Germinal center (tissue), 1 donor: ENCODE measurements around the gene KRT8.

Source experiments
- DNase-seq: peaks from one replicate; pipeline ENCODE4 v3.0.0; 2012; ENCODE audit warnings: mixed read lengths, low spot score

Gene KRT8

DNA sequence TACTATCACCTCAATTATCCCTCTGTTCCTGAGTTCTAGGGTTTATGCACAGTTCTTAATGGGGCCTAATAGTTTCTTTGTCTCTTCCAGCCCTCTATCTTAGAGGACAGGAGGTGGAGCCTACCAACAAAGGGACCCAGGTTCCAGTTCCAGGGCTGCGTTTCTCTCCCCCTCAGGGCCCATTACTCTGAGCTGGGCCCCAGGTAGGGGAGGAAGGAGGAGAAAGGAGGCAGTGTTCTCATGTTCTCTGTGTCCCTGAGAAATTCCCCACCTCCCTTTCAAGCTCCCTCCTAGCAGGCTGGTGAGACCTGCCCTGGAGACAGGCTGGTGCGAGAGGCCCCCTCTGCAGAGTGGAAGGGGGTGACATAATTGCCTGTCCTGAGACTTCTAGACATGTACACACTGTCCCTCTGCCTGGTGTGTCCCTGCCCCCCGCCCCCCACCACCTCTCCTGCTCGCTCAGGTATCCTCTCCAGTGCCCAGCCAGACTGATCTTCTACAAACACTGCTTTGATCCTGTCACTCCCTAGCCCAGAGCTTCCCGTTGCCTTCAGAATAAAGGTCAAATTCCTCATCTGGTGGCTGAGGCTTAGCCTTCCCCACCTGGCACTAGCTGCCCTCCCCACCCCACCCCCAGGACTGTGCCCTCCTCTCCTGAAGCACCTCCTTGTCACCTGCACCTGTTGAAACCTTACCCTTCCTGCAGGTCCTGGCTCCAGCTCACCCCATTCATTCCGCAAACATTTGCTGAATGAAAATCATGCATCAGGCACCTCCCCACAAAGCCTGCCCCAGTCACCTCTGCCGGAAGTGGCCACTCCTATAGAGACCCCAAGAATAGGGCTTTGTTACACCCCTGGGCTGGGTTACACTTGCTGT is 21.1 kb upstream of the KRT8 start:
- DNase-seq, result no peak

DNA sequence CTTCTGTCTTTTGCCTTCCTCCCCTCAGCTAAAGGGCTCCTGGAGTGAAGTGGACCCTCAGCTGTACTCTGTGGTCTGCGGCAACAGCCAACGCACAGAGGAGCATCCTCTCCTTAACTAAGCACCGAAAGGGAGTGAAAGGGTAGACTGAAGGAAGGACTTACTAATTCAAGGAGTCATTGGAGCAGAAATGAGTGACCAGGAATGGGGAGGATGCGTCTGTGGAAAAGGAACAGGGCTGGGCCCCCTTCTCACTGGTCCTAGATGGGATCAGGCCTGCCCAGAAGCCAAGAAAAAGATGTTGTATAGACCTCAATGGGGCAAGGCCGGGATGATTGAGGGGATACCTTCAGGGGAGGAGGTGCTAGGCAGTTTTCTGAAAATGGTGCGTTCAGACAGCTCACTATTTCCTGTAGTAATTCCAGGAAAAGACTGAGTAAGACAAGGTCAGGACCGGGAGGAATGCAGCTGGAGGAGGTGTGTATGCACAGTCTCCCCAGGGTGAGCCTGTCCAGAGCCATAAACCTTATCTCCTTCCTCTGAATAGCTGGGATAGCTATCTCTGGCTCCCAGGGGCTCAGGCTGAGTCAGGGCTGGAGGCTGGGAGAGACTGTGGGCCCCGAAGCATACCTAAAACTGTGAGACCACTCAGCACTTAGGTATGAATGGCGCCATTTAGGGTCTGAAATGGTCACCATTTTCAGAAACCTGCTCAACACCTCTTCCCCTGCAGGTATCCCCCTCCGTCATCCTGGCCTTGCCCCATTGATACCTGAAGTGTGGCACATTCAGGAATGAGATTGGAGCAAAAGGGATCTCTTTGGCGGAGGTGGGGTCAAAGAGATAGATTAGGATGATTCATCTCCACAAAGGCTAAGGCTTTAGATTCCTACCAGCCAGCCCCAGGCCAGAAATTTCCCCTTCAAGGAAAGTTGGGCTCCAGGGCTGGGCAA is 20.2 kb upstream of the KRT8 start:
- DNase-seq, result no peak

DNA sequence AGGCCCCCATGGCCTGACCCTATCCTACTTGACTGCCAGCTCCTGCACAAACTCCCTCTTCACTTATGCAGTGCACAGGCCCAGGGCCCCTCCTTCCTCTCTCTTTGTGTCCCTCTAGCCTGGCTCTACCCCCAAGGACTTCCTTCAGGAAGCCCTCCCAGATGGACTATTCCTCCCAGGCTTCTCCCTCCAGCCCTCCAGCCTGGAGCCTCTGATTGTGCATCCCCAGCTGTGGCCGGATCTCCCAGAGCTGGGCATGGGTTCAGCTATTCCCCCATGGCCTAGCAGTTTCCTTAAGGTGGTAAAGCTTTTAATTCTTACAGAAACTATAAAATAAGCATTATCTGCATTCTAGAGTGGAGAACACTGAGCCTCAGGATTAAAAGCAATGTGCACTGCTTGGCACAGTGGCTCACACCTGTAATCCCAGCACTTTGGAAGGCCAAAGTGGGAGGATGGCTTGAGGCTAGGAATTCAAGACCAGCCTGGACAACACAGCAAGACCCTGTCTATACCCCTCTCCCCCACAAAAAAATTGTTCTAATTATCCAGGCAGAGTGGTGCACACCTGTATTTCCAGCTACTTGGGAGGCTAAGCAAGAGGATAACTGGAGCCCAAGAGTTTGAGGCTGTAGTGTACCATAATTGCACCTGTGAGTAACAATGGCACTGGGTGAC is 16.8 kb upstream of the KRT8 start:
- DNase-seq, result no peak

DNA sequence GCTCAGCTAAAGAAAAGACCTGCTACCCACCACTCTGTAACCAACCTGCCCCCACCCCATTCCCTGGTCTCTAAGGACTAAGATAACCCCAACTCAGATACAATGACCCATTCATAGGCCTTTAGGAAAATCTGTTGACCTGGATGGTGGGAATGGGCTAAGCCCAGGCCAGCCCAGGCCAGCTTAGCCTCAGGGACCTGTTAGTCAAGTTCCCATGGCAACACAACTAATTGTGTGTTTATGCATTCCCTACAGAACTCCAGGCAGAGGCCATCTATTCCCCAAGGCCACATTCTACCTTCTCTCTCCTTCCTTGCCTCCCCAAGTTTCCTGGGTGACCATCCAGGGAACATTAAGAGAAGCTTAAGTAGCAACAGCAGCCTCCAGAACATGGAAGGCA is 16.1 kb upstream of the KRT8 start:
- no peak for DNase-seq

DNA sequence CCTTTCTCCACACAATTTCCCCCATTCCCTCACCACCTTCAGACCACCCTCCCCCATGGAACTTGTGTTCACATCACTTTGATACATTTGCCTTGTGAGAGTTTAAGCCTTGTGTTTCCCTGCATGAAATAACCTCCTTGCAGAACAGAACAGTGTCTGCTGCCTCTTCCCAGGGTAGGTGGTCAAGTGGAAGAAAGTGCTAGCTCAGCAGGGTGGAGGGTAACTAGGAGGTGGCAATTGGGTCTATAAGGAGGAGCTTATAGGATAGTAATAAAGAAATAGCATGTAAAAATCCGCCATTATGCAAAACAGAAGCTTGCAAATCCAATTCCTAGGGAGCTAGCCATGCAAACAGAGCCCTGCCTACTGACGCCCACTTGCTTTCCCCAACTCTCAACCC is 13.9 kb upstream of the KRT8 start:
- no peak for DNase-seq

DNA sequence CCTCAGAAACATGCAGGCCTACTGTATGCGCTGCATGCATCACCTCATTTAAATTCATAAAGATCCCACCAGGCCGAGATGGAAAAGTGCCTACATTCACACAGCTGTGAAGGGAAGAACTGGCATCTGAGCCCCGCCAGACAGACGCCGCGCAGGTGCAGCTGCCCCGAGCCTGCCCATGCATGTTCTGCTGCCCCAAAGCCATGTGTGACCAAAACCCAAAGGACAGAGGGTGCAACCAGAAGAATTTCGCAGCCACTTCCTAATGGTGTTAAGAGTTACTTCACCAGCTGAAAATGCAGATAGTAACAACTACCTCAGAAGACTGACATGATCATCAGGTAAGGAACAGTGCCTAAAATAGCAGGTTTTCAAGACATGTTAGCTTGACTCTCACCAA is 13.5 kb upstream of the KRT8 start:
- DNase-seq, result no peak

DNA sequence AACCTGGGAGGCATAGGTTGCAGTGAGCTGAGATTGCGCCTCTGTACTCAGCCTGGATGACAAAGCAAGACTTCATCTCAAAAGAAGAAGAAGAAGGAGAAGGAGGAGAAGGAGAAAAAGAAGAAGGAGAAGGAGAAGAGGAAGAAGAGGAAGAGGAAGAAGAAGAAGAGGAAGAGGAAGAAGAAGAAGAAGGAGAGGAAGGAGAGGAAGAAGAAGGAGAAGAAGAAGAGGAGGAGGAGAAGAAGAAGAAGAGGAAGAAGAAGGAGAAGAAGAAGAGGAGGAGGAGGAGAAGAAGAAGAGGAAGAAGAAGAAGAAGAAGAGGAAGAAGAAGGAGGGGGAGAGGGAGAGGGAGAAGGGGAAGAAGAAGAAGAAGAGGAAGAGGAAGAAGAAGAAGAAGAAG is 12.9 kb upstream of the KRT8 start:
- DNase-seq, result no peak

DNA sequence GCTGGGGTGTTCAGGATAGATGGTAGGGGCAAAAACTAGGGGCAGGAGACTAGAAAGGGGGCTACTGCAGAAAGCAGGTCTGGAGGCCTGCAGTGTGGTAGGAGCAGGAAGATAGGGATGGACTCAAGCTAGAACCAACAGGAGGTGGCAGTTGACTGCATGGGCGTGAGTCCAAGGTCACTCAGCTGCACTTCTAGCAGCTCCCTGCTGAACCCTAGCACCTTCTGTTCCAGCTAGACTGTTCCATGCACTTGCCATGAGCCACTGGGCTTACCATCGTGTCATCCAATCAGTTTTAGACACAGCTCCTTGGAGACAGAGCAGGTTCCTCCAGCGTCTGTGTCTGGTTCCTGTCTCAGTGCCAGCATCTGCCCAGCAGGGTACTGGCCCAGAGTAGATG is 11.3 kb upstream of the KRT8 start:
- no peak for DNase-seq

DNA sequence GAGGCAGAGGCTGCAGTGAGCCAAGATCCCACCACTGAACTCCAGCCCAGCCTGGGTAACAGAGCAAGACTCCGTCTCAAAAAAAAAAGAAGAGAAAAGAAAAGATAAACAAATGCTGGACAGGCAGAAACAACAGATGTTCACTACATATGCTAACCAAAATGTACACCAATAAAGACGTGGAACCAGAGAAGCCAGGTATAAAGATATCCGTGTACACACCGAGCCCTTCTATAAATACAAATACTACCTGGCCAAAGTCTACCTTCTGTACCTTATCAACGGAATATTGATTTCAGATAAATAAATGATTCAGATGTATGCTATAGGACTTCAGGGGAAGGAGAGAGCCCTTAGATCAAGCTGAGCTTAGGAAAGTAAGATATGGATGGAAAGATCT is 10.8 kb upstream of the KRT8 start:
- no peak for DNase-seq

DNA sequence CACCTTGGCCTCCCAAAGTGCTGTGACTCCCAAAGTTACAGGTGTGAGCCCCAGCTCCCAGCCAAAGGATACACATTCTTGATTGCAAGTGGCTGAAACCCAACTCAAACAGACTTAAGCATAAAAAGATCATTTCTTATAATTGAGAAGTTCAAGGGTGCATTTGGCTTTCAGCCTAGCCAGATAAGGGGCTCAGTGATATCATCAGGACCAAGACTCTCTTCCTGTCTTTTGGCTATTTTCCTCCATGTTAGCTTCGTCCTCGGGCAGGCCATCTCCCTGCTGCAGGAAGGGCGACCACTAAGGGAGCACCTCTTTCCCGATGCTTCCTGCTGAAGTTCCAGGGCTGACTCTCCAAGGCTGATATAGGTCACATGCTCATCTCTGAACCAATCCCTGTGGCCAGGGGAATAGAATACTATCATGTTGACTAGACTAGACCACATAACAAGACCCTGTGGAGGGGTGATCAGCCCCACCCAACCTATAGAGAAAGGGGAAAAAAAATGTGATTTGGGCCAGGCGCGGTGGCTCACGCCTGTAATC is 9.8 kb upstream of the KRT8 start:
- DNase-seq, result no peak

DNA sequence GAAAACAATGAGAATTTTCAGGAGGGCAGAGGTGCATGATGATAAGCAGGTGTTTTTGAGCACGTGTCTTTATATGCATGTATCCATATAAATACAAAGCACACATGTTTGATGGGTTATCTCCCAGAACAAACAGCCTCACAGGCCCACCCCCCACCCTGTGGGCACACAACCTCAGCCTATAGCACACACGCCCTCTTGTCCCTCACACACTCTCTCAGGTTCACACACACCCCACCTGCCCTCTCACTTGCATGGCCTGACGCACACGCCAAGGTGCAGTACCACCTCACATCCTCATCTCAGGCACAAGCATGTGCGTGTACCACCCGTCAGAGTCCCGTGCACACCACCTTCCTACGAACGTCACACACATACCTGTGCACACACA is 8.6 kb upstream of the KRT8 start:
- DNase-seq, result no peak

DNA sequence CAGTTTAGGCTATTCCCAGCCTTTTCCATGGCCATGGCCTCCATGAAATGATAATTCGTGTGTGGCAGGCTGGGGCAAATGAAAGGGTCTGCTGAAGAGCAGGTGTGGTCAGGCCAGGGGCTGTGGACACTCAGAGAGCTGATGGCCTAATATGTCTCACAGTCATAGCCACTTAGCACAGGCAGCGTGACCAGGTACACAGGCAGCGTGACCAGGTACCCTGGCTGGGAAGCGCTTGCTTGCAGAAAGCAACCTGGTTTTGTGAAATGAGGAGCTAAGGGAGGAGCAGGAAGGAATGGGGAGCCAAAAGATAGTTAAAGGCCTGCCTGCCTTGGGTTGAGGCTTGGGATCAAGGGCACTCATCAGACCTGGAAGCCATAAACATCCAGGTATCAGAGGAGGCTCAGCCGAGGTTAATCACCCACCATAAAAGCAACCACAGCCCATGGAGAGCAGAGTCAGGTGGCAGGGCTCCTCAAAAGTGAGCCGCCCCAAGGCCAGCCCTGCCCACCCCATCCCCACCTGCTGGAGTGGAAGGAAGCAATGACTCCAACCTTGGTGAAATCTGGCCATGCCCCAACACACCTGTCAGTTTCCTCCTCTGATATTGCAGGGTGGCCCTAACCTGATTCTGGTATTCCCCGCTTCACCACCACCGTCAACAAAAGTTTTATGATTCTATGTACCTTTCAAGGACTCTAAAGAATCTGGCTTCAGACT is 8.0 kb upstream of the KRT8 start:
- no peak for DNase-seq

DNA sequence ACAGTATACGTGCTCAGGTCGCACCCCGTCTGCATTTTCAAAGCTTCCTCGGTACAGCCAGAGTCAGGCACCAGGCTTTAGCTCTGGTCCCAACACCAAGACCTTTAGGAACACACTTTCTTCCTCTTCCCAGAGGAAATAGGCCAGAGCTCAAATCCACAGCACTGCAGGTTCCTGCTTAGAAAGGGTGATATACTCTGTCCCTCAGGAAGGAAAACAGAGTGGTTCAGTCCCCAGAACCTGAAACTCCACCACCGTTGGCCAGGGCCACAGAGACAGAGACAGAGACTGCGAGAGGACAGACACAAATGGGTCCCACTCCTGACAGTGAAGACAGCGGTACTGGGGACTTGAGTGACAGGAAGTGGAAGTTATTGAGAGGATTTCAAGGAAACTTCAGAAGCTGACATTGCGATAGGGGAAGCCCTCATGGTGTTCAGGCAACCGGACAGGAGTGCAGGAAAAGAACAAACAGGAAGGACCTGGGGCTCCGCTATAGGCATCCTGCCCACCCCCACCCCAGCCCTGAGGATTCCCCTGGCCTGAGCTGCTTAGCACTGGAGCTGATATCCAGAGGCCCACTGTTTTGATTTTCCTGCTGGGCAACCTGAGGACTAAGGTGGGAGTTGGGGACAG is 5.5 kb upstream of the KRT8 start:
- DNase-seq, result no peak

DNA sequence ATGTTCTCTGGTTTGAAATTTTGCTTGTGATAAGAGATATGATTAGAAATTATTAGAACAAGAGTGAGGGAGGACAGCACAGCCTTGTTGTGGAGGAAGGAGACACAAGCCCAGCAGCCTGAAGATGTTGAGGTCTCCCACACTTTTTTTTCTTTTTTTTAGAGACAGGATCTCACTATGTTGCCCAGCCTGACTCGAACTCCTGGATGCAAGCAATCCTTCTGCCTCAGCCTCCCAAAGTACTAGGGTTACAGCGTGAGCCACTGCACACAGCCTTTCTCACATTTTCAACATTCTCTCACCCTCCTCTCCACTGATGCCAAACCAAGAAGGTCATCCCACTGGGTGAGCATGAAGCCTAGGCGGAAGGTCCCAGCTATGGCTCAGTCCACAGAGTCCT is 4.9 kb upstream of the KRT8 start:
- DNase-seq, result no peak

DNA sequence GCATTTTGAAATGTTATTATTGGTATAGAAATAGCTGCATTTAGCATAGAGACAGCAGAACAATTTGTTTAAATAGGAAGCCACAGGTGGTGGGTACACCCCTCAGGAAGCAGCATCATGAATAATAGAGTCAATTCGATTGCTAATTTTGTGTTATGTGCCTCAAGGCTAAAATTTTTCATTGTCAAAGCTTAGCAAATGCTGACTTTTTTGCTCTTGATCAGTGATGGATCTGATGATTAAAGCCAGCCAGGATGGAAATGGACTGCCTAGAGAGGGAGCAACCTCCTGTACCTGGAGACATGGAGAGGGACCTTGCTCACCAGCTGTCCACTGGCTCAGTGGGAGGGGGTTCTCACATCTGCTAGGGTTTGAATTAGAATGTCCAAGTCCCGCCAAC is 4.5 kb upstream of the KRT8 start:
- DNase-seq, result no peak

DNA sequence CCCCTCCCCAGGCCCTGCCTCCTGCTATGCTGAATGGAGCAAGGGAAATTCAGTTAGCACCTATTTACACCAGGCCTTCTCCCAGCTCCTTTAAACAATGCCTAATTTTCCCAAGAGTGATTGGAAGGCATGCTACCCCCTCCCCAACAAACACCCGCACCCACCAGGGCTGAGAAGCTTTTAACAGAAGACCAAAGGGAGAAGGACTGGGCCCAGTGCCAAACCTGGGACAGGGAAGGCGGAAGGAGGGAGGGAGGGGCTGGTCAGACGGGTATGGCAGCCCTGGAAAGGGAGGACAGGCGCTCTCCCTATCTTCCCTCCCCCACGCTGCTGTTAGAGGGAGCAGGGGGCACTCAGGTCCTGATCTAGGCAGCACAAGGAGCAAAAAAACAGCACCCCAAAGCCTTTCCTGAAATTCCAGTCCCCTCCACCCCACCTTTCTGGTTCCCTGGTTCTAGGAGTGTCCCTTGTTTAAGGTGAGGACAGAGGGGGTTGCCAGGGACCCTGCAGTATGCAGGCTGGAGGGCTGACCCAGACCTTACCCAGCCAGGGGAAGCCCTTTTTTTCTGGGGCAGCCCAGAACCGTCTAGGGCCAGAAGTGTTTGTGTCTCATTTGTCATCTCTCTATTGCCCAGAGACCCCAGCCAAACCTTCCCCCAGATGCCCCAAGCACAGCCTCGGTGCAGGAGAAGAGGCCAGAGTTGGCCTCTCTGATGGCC is 2.4 kb upstream of the KRT8 start:
- DNase-seq, result no peak

DNA sequence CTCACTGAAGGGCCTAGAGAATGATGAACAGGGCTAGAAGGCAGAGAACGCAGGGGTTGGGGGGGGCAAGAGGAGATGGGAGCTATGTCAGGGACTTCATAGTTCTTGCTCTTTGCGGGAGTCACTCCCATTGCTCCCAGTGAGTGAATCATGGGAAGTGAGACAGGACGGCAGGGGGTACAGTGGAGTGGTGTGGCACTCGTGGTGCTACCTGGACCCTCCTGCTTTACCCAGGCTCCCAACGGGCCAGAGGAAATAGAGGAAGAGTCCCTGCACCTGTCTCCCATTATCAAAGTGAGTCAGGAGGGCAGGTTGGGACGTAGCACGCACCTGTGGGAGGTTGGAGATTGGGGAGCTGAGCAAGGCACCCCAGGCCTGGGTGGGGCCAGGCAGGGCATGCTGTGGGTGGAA is 1.3 kb upstream of the KRT8 start:
- DNase-seq, result no peak

DNA sequence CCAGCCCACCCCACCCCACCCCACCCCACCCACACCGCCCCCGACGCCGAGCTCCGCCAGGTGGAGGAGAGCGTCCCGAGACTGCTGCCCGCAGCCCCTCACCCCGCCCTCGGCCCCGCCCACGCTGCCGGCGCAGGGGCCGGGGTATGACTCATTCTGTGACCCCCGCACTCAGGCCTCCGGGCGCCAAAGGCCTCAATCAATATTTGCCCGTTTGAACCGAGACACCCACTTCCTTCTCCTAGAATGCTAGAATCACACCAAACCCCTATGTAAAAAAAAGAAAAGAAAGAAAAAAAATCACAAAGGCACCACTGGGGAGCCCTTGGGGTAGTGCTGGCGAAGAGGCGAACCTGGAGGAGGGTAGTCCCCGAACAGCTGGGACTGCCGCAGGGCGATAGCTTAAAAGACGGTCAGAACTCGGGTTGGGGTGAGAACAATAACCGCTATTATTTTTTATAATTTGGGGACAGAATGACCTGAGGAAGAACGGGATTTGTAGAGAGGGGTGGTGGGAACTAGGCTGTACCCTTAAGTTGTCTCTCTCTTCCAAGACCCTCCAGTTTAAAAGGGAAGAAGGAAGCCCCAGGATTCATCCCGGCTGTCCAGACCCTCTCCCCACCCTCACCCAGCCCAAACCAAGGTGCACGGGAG is 894 bp downstream of the KRT8 start:
- DNase-seq, result no peak

DNA sequence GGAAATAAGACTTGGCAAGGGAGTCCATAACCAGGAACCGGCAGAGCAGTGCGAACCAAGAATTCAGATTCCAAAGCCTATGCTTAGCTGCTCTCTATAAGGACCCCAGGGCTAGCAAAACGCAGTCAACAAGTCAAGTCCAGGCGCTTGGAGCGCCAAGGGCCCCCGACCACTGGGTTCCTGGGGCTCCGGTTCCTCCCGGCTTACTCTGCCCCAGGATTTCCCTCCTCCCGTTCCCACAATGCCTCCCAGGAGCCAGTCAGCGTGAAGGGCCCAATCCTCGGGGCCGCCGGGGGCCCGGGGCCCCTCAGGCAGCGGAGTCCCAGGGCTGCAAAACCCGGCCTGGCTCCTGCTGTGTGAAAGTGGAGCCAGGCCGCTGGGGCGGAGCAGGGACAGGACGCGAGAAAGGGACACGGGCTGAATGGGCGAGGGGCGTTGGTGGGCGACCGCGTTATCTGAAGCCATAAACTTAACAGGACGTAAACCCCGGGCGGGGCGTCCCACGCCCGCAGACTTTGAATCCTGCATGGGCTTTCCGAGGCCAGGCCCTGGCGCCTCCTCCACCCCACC is 1.5 kb downstream of the KRT8 start:
- DNase-seq, result peak; percentile 84
